Ammon's horn (tissue), 1 donor: Measurements from ENCODE around the gene HSPH1.
"Not testable (repeated sequence)": the region's sequence is repeated elsewhere in the genome, so short reads cannot be mapped to it uniquely, and the experiment has no call there.

Experiments
- DNase-seq: peaks from one replicate; pipeline ENCODE4 v3.0.0-alpha.2; 2016; ENCODE audit warnings: low spot score

Gene HSPH1

GRCh38 chr13:31131470-31131961 is 30.2 kb downstream of the HSPH1 start:
- no peak for DNase-seq

- no peak for DNase-seq
These were observed 32.3 kb downstream of the HSPH1 start for GRCh38 chr13:31129419-31129818.

DNA sequence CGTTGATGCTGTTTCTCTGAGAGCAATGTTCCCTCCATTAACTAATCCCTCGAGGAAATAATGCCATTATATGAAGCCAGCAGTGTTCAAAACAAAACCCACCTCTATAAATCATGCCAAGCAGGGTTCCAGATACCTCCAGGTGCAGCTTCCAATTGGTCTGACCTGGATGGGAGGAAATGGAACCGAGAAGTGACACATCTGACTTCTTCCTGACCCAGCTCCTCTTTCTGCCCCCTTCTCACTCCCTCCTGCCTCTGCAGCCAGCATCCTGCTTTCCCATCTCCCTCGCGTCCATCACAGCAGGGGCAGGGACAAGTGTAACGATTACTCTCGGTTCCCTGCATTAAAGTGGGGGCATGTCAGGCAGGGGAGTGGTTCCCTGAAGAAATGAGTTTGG is 37.5 kb downstream of the HSPH1 start:
- DNase-seq, result no peak

DNA sequence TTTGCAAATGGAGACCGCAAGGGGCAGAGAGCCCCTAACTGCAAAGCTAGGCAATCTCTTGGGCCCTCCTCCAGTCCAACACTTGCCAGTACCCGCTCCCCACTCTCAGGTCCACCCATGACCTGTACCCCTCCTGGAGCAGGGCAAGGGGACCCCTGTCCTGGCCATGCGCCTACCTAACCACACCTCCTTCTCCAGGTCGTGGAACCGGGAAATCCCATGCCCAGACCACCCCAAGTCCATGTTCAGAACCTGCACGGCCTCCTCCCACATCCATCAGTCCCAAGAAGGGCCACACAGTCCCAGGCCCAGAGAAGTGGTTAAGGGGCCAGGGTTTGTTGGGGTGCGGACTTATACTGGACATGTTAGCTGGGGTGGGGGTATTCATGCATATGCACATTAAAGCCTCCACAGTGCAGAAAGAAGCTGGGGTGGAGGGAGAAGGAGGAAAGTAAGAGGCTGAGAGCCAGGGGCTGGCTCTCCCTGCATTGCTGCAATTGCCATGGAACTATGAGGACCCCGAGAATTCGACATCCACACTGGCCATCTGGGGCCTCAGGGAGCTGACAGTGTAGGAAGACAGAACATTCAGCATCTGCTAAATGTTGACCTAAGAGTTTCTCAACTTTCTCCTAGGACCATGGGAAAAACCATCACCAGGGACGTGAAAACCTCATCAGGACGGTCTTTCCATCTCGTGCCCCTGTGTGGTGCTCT is 39.0 kb downstream of the HSPH1 start:
- no peak for DNase-seq

DNA sequence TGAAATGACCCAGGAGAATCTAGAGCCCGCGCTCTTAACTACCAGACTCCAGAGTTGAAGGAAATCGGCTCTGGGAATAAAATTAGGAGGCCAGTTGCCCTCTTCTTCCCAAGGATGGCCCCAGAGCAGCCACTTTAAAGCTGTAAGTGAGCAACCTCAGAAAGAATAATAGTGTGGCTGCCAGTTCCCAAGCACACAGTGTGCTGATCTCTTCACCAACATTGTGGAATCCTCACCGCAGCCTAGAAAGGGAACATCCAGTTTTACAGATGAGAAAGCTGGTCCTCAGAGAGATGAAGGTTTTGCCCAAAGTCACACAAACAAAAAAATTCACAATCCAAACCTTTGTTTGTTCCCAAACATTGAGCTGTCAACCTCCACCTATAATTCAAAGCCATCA is 39.6 kb downstream of the HSPH1 start:
- no peak for DNase-seq

- DNase-seq, result no peak
These were observed 40.1 kb downstream of the HSPH1 start for GRCh38 chr13:31121379-31122140.

DNA sequence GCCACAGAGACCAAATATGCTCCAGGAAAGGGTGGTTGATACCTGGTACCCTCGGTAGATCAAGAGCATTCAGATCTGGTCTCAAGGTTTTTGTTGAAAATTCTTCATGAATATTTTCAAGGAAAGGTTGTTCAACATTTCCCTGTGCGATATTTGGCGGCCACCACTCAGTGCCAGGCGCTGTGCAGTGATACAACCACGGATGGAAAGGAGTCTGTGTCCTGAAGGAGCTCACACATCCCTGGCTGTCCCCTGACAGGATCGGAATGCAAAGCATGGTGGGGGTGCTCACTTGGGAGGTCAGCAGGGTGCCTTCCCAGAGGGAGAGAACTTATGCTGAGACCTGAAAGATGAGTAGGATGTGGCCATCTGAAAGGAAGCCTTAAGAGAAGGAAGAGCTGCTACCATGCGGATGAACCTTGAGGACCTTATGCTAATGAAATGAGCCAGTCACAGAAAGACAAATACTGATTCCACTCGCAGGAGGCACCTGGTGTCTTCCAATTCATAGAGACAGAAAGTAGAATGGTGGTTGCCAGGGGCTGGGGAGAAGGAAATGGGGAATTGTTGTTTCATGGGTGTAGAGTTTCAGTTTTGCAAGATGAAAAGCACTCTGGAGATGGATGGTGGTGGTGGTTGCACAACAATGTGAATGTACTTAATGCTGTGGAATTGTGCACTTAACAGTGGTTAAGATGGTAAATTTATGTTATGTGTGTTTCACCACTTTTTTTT is 41.6 kb downstream of the HSPH1 start:
- DNase-seq, result no peak

DNA sequence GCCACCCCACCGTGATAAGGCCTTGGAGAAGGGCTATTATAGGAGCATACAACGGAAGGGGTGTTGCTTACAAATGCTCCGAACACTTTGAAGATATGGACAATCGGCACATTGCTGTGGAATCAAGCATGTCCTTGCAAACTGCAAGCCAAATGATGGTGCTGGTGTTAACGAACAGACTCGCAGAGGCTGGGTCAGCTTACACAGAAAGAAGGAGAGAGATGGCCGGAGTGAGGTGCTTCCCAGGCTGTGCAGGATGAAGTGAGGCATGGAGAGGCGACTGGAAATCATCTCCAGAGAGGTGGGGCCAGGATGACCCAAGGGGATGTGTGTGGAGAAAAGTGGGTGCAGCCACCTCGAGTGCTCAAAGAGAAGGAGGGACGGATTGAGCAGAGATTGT is 42.2 kb downstream of the HSPH1 start:
- no peak for DNase-seq

GRCh38 chr13:31116224-31116623 is 45.5 kb downstream of the HSPH1 start:
- no peak for DNase-seq

DNA sequence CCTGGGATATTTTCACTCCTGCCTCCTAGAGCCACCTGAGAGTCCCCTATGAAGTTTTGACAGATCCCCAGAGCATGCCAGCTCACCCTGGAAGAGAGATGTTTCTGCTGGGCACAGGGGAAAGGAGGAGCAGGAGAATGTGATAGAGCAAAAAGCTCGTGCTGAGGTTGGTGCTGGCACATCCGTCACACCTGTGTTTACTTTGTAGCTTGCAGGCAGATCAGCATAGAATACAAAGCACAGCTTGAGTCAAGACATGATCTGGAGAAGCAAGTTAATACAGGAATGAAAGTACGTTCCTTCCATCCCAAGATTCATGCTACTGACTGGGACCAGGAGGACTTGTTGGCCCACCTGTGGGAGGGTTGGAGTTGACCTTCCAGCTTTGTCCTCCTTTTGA is 46.1 kb downstream of the HSPH1 start:
- DNase-seq, result no peak

GRCh38 chr13:31114641-31115040 is 47.1 kb downstream of the HSPH1 start:
- DNase-seq, result no peak

GRCh38 chr13:31111136-31111535 is 50.6 kb downstream of the HSPH1 start:
- DNase-seq, result no peak

DNA sequence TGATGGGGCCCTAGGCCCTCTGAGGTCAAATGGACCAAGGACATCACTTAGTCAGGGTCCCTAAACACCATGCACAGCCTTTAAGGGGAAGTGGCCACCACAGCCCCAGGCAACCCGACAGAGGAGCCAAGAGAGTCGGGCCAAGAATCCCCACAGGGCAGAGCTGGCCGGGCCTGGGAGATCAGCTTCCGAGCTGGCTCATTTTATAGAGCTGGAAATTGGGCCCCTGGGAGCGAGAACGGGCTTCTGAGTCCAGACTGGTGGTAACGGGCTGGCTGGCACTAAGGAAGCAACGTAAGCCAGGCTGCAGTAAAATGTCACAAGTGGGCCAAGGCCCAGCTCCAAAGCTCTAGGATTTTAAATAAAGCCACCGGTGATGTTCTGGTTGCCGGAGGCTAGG is 51.1 kb downstream of the HSPH1 start:
- no peak for DNase-seq

- DNase-seq, result no peak
These were observed 51.5 kb downstream of the HSPH1 start for GRCh38 chr13:31110169-31110568.

GRCh38 chr13:31107109-31107508 is 54.6 kb downstream of the HSPH1 start:
- no peak for DNase-seq

- no peak for DNase-seq
These were observed 55.8 kb downstream of the HSPH1 start for GRCh38 chr13:31105856-31106255.

DNA sequence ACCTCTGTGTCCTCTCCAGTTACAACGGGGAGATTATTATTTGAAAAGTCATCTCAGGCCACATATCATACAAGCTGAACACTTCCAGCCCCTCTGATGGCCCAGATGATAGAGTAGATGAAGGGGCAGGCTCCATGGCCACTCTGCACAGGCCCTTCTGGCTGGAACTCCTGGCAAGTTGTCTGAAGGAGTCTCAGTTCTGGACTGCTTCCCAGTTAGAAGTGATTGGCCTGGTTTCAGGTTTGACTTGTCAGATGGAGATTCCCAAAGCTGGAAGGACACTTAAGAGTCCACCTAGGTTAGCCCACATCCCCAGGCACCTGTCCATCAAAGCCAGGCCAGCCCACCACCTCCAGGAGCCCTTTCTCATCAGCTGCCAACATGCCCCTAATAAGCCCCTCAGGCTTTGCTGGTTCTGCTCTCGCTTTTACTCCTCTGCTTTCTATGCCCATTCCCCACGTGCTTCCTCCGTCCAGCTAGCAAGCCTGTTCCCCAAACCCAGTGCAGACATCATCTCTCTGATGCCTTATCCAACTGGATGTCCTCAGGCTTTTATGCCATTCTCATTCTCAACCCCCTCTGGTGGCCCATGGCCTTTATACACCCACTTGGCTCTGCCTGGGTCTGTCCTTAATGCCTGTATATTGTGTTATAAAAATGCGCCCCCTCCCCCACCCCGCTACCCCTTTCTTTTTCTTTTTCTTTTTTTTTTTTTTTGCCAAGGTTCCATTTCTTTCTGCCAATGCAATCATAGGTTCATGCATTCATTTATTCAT is 56.5 kb downstream of the HSPH1 start:
- DNase-seq, result no peak

GRCh38 chr13:31102905-31103304 is 58.8 kb downstream of the HSPH1 start:
- DNase-seq, result no peak

DNA sequence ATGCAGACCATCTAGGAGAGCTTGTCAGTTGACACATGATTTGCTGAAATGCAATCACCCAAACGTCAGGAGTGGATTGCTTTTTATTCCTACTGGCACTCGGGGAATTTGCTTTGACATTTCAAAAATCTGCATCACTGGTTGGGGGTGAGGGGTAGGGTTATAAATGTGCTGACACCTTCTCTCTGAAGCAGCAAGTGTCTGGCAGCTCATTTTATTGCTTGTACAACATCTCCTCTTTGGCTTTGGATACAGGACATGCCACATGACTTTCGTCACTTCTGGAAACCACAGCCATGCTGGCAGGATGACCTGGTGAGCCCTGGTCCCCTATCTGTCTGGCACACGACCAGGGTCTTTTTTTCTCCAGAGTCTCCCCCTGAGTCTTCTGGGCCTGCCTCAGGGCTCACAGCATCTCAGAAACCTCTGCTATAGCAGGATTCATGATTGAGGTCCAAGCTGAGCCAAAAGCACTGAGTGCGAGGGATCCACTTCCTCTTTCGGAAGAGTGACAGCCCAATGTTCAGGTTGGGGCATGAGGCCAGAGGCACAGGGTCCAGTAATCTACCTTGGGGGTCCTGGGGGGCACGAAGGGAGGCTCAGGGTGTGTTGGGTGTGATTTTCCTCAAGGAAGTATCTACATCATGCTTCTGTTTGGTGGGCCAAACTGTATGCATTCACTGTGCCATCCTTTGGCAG is 60.1 kb downstream of the HSPH1 start:
- no peak for DNase-seq

DNA sequence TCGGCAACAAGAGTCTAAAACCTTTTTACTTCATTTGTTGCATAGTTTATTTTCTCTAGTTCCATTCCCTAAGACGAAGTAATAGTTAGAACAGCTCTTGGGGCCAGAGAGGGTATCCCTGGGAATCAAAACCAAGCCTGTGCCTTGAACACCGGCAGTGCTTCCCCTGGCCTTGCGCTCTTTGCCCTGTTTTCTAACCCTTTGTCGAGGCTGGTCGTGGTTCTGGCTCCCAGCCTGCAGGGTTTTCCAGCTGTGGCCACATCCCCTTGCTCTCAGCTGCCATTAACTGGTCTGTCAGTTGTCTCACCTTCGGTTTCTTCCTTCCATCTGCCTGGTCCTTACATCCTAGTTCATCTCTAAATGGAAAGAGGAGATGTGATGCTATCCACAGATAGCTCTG is 61.0 kb downstream of the HSPH1 start:
- no peak for DNase-seq

DNA sequence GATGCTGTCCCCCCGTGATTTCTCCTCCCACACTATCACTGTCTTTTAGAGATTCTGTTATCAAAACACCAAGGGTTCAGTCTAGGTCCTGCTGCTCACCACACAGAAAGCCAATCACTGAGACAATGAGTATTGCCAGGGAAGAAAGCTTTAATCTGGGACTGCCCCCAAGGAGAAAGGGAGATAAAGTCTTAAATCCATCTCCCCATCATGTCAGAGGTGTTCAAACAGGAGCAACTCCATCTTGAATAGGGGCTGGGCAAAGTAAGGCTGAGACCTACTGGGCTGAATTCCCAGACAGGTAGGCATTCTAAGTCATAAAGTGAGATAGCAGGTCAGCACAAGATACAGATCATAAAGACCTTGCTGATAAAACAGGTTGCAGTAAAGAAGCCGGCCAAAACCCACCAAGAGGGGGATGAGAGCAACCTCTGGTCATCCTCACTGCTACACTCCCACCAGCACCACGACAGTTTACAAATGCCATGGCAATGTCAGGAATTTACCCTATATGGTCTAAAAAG is 63.7 kb downstream of the HSPH1 start:
- not testable (repeated sequence) for DNase-seq
